OCI-LY7 (cell line): ENCODE measurements around the gene P2RX1.

ENCODE experiments used
- CTCF ChIP-seq: fragments of 200-600 bp; sonication (generic); conservative IDR thresholded peaks from 2 replicates; pipeline ENCODE4 v1.5.1; 2014; ENCODE audit warnings: mild to moderate bottlenecking, antibody characterized with exemption, low read length, moderate library complexity, mixed read lengths
- EZH2phosphoT487 ChIP-seq: fragments of 200-600 bp; sonication (generic); IDR thresholded peaks from 2 replicates; pipeline ENCODE4 v1.6.1; 2018; ENCODE audit warnings: low read depth, borderline replicate concordance, mild to moderate bottlenecking, mixed run types, antibody characterized with exemption, low read length, moderate library complexity, mixed read lengths

DNA sequence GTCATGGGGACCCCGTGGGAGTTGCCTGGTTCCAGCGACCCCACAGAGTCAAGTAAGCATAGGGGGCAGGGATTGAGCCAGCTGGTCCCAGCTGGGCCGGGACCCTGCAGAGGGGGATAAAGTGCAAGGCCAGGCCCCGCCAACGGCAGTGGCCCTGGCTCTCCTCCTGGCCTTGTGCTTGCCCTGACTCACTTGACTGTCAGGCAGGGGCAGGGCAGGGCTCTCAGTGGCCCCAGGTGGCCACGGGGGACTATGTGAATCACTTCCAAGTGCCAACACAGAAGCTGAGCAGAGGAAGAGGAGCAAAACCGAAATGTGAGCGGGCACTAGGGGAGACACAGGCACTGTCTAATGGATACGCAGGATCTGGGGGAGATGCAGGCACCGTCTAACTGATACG, 48.7 kb downstream of the P2RX1 start:
- TF ChIP-seq CTCF, result no peak
- TF ChIP-seq EZH2phosphoT487, result no peak
